ENCODE data around the gene HOMER2.
"Not testable (repeated sequence)": the region's sequence is repeated elsewhere in the genome, so short reads cannot be mapped to it uniquely, and the experiment has no call there.

Gene HOMER2

DNA sequence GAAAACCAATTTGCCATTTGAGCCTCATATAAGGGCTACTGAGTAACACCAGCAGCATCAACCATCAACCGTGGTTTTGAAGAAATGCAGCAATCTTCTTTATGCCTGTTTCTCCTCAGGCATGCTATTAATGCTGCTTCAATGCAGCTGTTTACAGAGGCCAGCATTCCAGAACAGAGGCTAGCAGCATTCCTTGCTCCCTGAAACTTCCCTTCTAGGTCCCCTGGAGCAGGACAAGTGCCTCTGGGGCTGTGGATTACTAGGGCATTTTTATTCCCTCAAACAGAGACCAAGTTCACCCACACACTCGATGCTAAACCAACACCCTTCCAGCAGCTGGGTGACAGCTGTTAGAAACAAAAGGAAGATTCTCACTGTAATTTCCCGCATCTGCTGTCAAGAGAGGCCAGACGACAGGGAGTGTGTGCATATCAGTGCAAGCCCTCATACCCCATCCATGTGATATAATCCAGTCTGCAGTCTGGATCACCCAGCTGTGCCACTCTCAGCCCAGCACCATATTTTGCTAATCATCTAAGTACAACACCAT lies 57.5 kb downstream of the HOMER2 start:
- no peak for DNase-seq (ENCODE audit: low read depth)

GRCh38 chr15:82893473-82893872 lies 59.0 kb downstream of the HOMER2 start:
- not testable (repeated sequence) for DNase-seq (ENCODE audit: low read depth)

DNA sequence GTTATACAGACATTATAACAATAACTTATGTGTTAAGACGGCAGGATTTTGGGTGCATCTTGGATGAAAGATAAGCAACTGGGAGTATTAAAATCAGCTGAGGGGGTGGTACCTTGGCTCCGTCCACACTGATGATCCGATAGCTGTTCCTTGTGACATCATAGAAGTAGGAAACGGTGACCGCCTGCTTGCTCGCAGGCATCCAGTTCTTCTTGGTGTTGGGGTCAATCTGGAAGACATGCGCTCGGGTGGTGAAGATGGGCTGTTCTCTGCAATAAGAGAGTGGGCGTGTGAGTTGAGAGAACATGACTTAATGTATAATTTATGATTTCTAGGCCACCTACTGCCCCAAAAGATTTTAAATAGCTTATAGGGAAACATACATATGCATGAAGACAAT lies 59.9 kb downstream of the HOMER2 start:
- no peak for DNase-seq (ENCODE audit: low read depth)

GRCh38 chr15:82890995-82891390 lies 61.5 kb downstream of the HOMER2 start:
- DNase-seq (ENCODE audit: low read depth), result no peak

DNA sequence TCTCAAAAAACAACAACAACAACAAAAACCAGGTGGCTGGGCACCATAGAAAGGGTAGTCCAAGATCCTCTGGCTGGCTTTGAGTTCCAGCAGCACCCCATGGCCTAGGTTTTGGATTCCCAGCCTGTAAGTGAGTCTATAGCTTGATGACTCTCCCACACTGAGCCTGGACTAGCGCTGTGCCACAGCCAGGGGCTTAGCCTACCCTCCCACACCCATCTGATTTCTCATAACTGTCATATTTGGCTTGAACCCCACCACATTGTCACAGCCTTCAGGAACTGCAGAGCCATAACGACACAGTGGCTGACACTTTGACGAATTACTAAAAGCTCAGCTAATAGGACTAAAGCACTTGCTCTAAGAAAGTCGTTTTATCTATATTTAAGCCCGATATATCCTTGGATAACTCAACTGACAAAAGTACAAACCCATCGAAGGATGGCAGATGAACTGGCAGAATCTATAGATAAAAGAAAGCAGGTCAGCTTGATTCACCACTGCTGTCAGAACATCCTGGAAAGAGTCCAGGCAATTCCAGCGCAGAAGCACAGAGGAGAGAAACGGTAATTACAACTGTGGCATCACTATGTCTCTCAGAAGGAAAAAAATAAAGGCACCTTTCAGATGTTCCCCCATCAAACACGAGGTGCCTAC lies 62.1 kb downstream of the HOMER2 start:
- DNase-seq (ENCODE audit: low read depth), result no peak

DNA sequence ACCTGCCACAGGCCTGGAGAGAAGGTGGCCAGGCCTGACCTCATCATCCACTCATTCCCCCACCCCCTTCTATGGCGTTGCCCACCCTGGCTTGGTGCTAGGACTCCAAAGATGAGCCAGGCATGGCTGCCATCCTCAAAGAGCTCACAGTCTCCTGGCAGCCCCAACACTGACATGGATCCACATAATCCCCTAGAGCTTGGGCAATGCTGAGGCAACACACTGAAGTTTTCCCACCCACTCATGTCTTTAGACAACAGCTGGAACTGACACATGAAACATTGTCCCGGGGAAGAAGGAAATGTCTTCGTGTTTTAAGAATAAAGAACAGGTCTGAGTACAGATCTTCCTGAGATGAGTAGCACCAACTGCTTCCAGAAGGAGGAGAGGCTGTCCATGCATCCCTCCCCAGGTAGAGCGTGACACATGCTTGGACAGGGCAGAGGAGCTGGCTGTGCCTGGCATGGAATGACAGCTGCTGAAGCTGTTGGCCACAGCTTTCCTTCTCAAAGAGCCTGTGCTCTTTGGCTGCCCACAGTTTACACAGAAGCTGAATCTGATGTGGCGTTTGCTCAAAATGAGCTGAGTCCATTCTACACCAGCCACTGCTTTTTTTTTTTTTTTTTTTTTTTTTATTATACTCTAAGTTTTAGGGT lies 70.1 kb downstream of the HOMER2 start:
- DNase-seq (ENCODE audit: low read depth), result no peak

- no peak for DNase-seq (ENCODE audit: low read depth)
Observed at GRCh38 chr15:82881747-82882146, 70.8 kb downstream of the HOMER2 start.

GRCh38 chr15:82880704-82881103 lies 71.8 kb downstream of the HOMER2 start:
- no peak for DNase-seq (ENCODE audit: low read depth)

DNA sequence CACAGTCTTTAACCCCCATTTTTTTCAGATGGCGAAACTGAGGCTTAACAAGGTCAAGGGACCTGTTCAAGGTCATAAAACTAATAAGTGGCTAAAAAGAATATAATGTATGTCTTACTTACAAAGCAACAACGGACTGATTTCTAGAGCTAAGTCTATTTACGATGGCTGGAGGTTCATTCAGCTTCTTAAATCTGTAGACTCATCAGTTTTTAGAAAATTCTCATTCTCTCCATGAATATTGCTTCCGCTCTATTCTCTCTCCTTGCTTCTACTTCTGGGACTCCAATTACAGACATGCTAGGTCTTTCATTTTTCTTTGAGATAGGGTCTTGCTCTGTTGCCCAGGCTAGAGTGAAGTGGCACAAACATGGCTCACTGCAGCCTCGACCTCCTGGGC lies 74.2 kb downstream of the HOMER2 start:
- DNase-seq (ENCODE audit: low read depth), result no peak

DNA sequence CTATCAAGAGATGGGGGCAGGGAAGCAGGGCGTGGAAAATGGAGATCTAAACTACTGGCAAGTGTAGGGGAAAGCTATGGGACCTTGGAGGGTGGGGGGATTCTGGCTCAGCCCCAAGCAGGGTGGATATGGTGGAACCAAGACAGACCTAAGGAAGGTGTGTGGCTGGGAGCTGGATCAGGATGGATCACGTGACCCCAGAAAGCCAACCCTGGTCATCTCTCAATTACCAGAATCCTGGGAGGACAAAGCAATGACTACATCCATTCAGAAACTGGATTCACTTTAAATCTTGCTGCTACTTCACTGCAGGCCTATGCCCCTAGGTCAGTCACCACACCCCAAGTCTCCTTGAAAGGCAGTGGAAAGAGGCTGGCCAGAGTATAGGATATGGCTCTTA lies 74.7 kb downstream of the HOMER2 start:
- DNase-seq (ENCODE audit: low read depth), result no peak

DNA sequence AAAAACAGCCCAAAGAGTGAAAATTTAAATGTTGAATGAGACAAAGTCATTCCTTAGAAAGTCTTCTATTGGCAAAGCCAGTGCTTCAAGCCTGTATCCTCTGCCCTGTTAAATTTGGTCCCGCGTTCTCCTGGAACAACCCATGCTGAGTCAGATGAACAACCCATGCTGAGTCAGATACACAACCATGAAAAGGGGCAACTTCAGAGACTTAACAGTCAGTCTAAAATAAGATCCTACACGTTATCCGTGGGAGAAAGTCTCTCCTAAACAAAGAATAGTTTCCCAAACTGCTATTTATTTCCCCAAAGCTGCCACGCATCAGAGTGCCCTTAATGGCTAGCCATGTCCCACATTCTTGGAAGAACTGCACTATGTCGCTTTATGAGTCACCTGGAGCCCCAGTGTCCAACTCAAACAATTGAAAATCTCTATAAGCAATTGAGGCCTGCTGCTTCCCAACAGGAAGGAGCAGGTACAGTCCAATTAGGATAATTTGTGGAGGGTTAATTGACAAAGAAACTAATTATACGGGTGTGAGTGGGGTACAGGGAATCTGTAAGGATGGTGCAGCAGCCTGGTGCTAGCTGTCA lies 77.0 kb downstream of the HOMER2 start:
- no peak for DNase-seq (ENCODE audit: low read depth)

DNA sequence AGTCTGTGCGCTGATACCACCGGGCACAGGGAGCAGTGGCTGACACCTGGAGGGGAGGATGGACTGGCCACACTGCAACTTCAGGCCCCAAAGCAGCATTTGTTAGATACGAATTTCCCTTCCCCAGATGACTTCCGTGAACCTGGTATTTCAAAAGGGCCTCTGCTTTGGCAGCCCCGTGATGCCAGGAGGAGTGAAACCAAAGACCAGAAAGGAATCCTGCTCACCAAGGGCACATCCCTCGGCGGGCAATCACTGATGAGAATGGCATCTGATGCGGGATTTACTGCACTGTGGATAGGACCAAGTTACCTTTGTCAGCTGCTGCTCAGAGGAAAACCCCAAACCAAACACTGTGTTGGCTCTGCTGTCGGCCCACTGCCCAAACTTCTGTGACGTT lies 77.6 kb downstream of the HOMER2 start:
- DNase-seq (ENCODE audit: low read depth), result no peak

DNA sequence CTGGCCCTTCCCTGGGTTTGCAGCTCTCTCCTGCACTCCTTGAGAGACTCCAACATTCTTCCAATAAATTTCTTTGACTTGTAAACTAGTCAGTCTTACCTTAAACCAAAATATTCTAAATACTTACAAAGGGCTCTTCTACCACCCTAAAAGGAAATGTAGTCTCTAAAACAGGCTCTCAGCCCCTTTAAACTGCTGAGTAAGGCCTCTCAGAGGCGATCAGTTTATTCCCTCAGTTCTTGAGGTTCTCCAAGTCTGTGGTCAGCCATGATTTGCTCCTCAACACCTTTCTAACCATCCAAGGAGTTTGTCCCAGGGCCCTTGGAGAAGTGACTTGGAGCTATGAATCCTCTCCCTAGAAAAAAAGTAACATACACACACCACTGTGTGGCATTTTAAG lies 78.3 kb downstream of the HOMER2 start:
- DNase-seq (ENCODE audit: low read depth), result no peak

DNA sequence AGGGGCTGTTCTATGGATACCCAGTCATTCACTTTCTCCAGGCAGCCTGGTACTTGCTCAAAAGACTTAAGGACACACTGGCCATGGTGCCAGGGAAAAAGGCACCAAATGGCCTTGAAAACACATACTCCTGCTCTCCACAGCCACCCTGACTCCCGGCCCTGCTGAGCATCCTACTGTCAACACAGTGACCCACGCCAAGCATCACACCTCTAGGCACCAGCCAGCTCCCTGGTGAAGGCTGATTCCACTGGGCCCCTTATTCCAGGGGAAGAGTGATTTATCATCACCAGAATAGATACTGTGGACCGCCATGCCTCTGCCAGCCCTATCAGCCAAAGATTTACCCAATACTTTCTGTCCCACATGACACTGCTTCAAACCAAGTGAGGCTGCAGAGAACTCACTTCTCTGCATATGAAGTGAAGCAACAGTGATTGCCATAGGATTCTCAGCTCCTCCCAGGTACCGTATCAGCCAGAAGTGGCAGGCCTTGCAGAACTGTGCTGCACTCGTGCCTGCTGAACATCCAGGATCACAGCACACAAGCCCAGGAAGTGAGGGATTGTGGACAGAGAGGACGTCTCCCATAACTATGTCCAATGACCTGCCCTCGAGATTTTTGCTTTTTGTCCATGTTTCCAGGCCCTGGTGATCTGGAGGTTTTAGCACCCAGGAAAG lies 79.4 kb downstream of the HOMER2 start:
- no peak for DNase-seq (ENCODE audit: low read depth)

DNA sequence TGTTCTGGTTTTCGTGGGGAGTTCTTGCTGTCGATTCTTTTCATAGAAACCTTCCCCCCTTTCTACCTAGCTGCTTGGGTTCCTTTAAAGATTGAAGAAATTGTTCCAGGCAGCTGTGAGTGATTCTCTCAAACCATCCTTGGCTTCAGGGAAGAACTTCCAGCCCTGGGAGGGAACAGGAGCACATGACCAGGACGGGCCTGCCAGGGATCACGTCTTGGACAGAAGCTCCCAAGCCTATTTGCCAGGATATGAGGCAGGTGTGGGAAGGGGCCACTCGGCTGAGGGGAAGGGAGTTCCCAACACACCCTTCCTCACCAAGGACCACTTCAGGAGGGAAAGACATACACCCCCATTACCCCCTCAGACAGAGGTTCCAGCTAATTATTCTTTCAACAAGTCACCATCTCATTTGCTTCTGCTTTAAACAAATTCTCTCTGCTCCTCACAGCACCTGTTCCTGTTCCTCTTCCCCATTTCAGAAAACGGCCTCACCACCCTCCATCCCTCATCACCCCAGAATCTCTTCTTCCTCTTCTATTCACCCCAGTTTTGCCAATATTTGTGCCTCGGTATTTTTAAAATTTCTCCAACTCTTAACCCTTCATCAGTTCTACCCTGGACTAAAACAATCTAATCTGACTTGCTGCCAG lies 80.6 kb downstream of the HOMER2 start:
- DNase-seq (ENCODE audit: low read depth), result no peak

DNA sequence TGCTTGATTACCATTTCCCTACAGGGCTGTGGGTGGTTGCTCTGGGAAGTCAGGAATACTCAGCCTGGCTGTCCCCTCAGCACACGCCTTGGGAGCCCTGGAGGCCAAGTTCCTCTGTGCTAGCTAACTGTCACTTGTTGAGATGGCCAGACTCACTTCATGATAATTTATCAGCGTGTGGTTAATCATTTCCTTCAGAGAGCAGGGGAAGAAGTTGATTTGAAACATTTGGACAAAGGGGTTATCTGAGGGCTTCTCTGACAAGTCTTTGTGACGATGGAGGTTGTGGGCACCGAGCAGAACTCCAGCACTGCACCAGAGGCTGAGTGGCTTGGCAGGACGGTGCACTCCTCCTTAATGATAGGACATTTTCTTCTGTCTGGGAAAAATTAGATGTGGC lies 81.2 kb downstream of the HOMER2 start:
- no peak for DNase-seq (ENCODE audit: low read depth)

DNA sequence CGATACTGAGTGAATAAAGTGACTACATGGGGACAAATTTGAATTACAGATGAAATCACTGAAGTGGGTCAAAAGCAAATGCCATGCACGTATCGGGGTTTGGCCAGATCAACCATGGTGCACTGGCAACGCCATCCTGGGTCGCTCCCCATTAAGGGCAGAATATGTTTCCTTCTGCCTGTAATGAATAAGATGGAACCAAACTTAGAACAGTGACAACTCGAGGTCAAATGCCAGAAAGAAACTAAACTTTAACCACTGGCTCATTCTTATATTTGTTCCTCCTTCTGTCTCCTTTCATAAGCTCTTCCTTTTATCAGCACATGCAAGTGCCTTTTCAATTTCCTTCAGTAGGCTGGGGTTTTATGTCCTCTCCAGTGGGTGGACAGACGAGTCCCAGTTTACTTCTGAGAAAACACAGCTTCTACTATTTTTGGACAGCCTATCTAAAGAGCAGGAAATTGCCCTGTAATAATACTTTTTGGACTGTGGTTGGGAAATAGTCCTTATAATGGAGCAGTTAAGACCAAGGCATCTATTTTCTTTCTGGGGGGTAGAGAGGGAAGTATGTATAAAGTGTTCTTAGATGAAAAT lies 81.7 kb downstream of the HOMER2 start:
- no peak for DNase-seq (ENCODE audit: low read depth)

- not testable (repeated sequence) for DNase-seq (ENCODE audit: low read depth)
Observed at GRCh38 chr15:82865981-82866380, 86.5 kb downstream of the HOMER2 start.

- not testable (repeated sequence) for DNase-seq (ENCODE audit: low read depth)
Observed at GRCh38 chr15:82865581-82865980, 86.9 kb downstream of the HOMER2 start.

- no peak for DNase-seq (ENCODE audit: low read depth)
Observed at GRCh38 chr15:82864967-82865366, 87.6 kb downstream of the HOMER2 start.

DNA sequence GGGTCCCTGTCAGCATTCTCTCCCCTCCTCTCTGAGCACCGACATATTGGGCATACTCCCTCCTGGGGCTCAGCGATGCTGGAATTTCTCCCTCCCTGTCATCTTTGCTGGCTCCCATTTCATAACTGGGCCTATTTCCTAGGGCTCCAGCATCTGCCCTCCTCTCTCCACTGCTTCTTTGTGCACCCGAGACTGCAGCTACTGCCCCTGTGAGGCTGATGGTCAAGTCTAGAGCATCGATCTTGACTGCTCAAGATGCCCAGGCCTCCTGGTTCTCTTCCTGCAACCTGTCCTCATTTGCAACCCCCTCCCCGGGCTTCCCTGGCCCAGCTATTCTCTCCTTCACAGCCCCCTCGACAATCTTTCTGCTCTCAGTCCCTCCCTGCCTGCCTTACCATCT lies 89.6 kb downstream of the HOMER2 start:
- no peak for DNase-seq (ENCODE audit: low read depth)

- no peak for DNase-seq (ENCODE audit: low read depth)
Observed at GRCh38 chr15:82858932-82859331, 93.6 kb downstream of the HOMER2 start.
